Hepatocyte (in vitro differentiated cells): Measurements from ENCODE around the gene HOXB4.

Experiments used
- EZH2 ChIP-seq: fragments of 200-600 bp; sonication (generic); IDR thresholded peaks from 2 replicates; pipeline ENCODE4 v1.6.1; 2016; ENCODE audit warnings: antibody characterized with exemption, mild to moderate bottlenecking, borderline replicate concordance
- EZH2phosphoT487 ChIP-seq: fragments of 200-600 bp; sonication (generic); IDR thresholded peaks from one replicate; pipeline ENCODE4 v1.6.1; 2018; ENCODE audit warnings: antibody characterized with exemption, mild to moderate bottlenecking, low read depth, moderate library complexity; ENCODE audit not compliant: unreplicated experiment, severe bottlenecking
- TF ChIP-seq, protein P1 (sequence below): fragments of 200-600 bp; sonication (generic); IDR thresholded peaks from 2 replicates; pipeline ENCODE4 v1.5.1; 2016; ENCODE audit warnings: antibody characterized with exemption, mild to moderate bottlenecking; ENCODE audit not compliant: poor library complexity

DNA sequence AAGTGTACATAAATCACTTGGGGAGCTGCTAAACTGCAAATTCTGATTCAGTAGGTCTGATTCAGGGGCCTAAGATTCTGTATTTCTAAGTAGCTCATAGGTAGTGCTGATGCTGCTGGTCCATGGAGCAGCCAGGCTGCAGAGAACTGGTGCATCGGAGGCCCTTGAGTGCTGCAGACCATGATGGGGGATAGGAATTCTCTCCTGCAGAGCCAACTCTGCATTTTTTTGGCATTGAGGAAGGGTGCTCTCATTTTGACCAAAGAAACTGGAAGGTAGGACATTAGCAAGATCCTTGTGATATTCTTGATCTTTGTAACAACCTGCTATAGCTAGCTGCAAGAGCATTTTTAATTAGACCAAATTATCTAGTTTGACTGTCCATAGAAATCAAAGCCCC lies 37.9 kb downstream of the HOXB4 start:
- TF ChIP-seq, protein P1, sequence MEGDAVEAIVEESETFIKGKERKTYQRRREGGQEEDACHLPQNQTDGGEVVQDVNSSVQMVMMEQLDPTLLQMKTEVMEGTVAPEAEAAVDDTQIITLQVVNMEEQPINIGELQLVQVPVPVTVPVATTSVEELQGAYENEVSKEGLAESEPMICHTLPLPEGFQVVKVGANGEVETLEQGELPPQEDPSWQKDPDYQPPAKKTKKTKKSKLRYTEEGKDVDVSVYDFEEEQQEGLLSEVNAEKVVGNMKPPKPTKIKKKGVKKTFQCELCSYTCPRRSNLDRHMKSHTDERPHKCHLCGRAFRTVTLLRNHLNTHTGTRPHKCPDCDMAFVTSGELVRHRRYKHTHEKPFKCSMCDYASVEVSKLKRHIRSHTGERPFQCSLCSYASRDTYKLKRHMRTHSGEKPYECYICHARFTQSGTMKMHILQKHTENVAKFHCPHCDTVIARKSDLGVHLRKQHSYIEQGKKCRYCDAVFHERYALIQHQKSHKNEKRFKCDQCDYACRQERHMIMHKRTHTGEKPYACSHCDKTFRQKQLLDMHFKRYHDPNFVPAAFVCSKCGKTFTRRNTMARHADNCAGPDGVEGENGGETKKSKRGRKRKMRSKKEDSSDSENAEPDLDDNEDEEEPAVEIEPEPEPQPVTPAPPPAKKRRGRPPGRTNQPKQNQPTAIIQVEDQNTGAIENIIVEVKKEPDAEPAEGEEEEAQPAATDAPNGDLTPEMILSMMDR: no peak
- TF ChIP-seq EZH2phosphoT487: no peak
- no peak for TF ChIP-seq EZH2
